ENCODE data around the gene ETV1.

ETV1 gene

GRCh38 chr7:13852281-13852968 is 137.0 kb downstream of the ETV1 start:
- no peaks in the 10 kb centered on the region for H3K27me3 Mint-ChIP-seq
- no peaks in the 10 kb centered on the region for H3K9me3 Mint-ChIP-seq (ENCODE audit: low read depth)
- no peak overlapping the region for H3K4me3 Mint-ChIP-seq
- no peak overlapping the region for H3K27ac Mint-ChIP-seq
- H3K4me1 Mint-ChIP-seq (ENCODE audit: low read depth): peaks cover 17% of the 10 kb centered on the region
- no peaks in the 10 kb centered on the region for H3K36me3 Mint-ChIP-seq

GRCh38 chr7:13851736-13852135 is 137.7 kb downstream of the ETV1 start:
- Mint-ChIP-seq H3K9me3 (ENCODE audit: low read depth) (no peaks in the 10 kb centered on the region), H3K27ac (no peak overlapping the region), H3K4me3 (no peak overlapping the region), H3K27me3 (no peaks in the 10 kb centered on the region), H3K36me3 (no peaks in the 10 kb centered on the region), H3K4me1 (ENCODE audit: low read depth) (peaks cover 17% of the 10 kb centered on the region)

GRCh38 chr7:13850185-13850752 is 139.2 kb downstream of the ETV1 start:
- no peaks in the 10 kb centered on the region for H3K27me3 Mint-ChIP-seq
- H3K4me1 Mint-ChIP-seq (ENCODE audit: low read depth): peaks cover 17% of the 10 kb centered on the region
- peak overlapping the region; percentile 6 for H3K4me3 Mint-ChIP-seq
- H3K9me3 Mint-ChIP-seq (ENCODE audit: low read depth): no peaks in the 10 kb centered on the region
- no peak overlapping the region for H3K27ac Mint-ChIP-seq
- no peaks in the 10 kb centered on the region for H3K36me3 Mint-ChIP-seq

GRCh38 chr7:13849163-13849892 is 140.1 kb downstream of the ETV1 start:
- H3K27ac Mint-ChIP-seq: no peak overlapping the region
- H3K4me3 Mint-ChIP-seq: no peak overlapping the region
- no peaks in the 10 kb centered on the region for H3K9me3 Mint-ChIP-seq (ENCODE audit: low read depth)
- H3K27me3 Mint-ChIP-seq: no peaks in the 10 kb centered on the region
- peaks cover 17% of the 10 kb centered on the region for H3K4me1 Mint-ChIP-seq (ENCODE audit: low read depth)
- H3K36me3 Mint-ChIP-seq: no peaks in the 10 kb centered on the region

- Mint-ChIP-seq H3K27me3 (no peaks in the 10 kb centered on the region), H3K9me3 (ENCODE audit: low read depth) (no peaks in the 10 kb centered on the region), H3K36me3 (no peaks in the 10 kb centered on the region), H3K4me3 (no peak overlapping the region), H3K27ac (no peak overlapping the region), H3K4me1 (ENCODE audit: low read depth) (peaks cover 17% of the 10 kb centered on the region)
These were observed 140.8 kb downstream of the ETV1 start for GRCh38 chr7:13848681-13849131.

- no peaks in the 10 kb centered on the region for H3K36me3 Mint-ChIP-seq
- H3K9me3 Mint-ChIP-seq (ENCODE audit: low read depth): no peaks in the 10 kb centered on the region
- peaks cover 17% of the 10 kb centered on the region for H3K4me1 Mint-ChIP-seq (ENCODE audit: low read depth)
- no peaks in the 10 kb centered on the region for H3K27me3 Mint-ChIP-seq
- H3K4me3 Mint-ChIP-seq: no peak overlapping the region
- H3K27ac Mint-ChIP-seq: no peak overlapping the region
These were observed 143.1 kb downstream of the ETV1 start for GRCh38 chr7:13846386-13846785.

GRCh38 chr7:13845601-13846000 is 143.9 kb downstream of the ETV1 start:
- Mint-ChIP-seq H3K36me3 (no peaks in the 10 kb centered on the region), H3K27ac (no peak overlapping the region), H3K9me3 (ENCODE audit: low read depth) (no peaks in the 10 kb centered on the region), H3K4me1 (ENCODE audit: low read depth) (peaks cover 13% of the 10 kb centered on the region), H3K4me3 (no peak overlapping the region), H3K27me3 (no peaks in the 10 kb centered on the region)

- Mint-ChIP-seq H3K27me3 (no peaks in the 10 kb centered on the region), H3K4me1 (ENCODE audit: low read depth) (peaks cover 7% of the 10 kb centered on the region), H3K4me3 (no peak overlapping the region), H3K27ac (no peak overlapping the region), H3K9me3 (ENCODE audit: low read depth) (no peaks in the 10 kb centered on the region), H3K36me3 (no peaks in the 10 kb centered on the region)
These were observed 144.5 kb downstream of the ETV1 start for GRCh38 chr7:13844954-13845353.

- Mint-ChIP-seq H3K4me3 (no peak overlapping the region), H3K27ac (no peak overlapping the region), H3K9me3 (ENCODE audit: low read depth) (no peaks in the 10 kb centered on the region), H3K27me3 (peaks cover 2% of the 10 kb centered on the region), H3K4me1 (ENCODE audit: low read depth) (no peaks in the 10 kb centered on the region), H3K36me3 (peaks cover 2% of the 10 kb centered on the region)
These were observed 148.2 kb downstream of the ETV1 start for GRCh38 chr7:13841284-13841683.
